HepG2 (cell line): Measurements from ENCODE around the gene TRMU. TPM values are rescaled to one million over a fixed set of nuclear protein-coding genes. Genes with fewer than 3 reads are reported as not detected.

Experiments
- ATAC-seq: fragments of 200-7000 bp; cut with Tn5 transposase; 3 replicates; pipeline ENCODE4 v1.9.1; 2020; ENCODE audit warnings: mild to moderate bottlenecking, moderate library complexity
- BruUV-seq: library from RNA; stranded (reverse); fragments of 400-500 nt; replicated peaks from 2 replicates; lab custom pipeline; 2021; lab: Mats Ljungman, UMichigan
- CTCF ChIA-PET: fragments of 300-600 bp; formaldehyde crosslinking; extraction: SDS; loops from one replicate; lab custom pipeline; 2021; ENCODE audit warnings: low total read pairs, inconsistent platforms, low intra/inter-chr PET ratio; lab: Yijun Ruan, JAX
- POLR2A ChIA-PET: fragments of 350-600 bp; sonication (Branson Sonifier 250); formaldehyde crosslinking; loops from one replicate; lab custom pipeline; 2020; ENCODE audit warnings: antibody characterized with exemption, inconsistent platforms; lab: Yijun Ruan, JAX
- DNase-seq: peaks from one replicate; pipeline ENCODE4 v3.0.0-alpha.2; 2015; ENCODE audit warnings: low spot score
- FAIRE-seq: peaks from 3 replicates; lab custom pipeline; 2011; peaks lifted over from hg19 to GRCh38; lab: Jason Lieb, UNC
- H2AFZ ChIP-seq: one replicate; pipeline ENCODE4 v1.6.1; 2011; ENCODE audit warnings: low read length, inconsistent platforms
- H3K27ac ChIP-seq: fragments of 300-600 bp; 3 replicates; pipeline ENCODE4 v1.8.0; 2011; ENCODE audit warnings: mixed run types, mild to moderate bottlenecking, mixed read lengths, low read length, inconsistent platforms; ENCODE audit not compliant: insufficient read depth; ENCODE audit errors: extremely low read length
- H3K27me3 ChIP-seq, 2 experiments: fragments of 200-600 bp in 1 of 2; 2 replicates in 1 of 2; 3 replicates in 1 of 2; pipeline versions ENCODE4 v1.6.0 to v1.8.0; 2011; ENCODE audit warnings: low read length in 2 of 2, mild to moderate bottlenecking in 2 of 2, moderate library complexity in 2 of 2, inconsistent platforms in 1 of 2; ENCODE audit not compliant: insufficient read depth in 2 of 2, control insufficient read depth in 1 of 2
- H3K36me3 ChIP-seq, 2 experiments: fragments of 200-600 bp in 1 of 2; replicated peaks in 1 of 2; 2 replicates in 1 of 2; 3 replicates in 1 of 2; pipeline versions ENCODE4 v1.5.1 to v1.8.0; 2011; ENCODE audit warnings: low read length in 2 of 2, inconsistent platforms in 1 of 2; ENCODE audit not compliant: insufficient read depth in 2 of 2, control insufficient read depth in 1 of 2
- H3K4me1 ChIP-seq: 2 replicates; pipeline ENCODE4 v1.5.1; 2012; ENCODE audit warnings: low read length, inconsistent platforms; ENCODE audit not compliant: insufficient read depth
- H3K4me2 ChIP-seq: 2 replicates; pipeline ENCODE4 v1.6.0; 2011; ENCODE audit warnings: low read depth, low read length, inconsistent platforms
- H3K4me3 ChIP-seq, 3 experiments: fragments of 200-600 bp in 1 of 3; sonication (generic), shearing (Covaris generic) in 1 of 3; replicated peaks in 1 of 3; 2 replicates each; pipeline ENCODE4 v1.5.1; 2011 to 2016; ENCODE audit warnings: low read length in 3 of 3, inconsistent platforms in 2 of 3, low read depth in 2 of 3, mild to moderate bottlenecking in 2 of 3, control low read depth in 1 of 3, mixed read lengths in 1 of 3; ENCODE audit not compliant: insufficient read depth in 1 of 3
- H3K79me2 ChIP-seq: one replicate; pipeline ENCODE4 v1.6.1; 2011; ENCODE audit warnings: low read length, inconsistent platforms; ENCODE audit not compliant: insufficient read depth
- H3K9ac ChIP-seq: 2 replicates; pipeline ENCODE4 v1.6.0; 2011; ENCODE audit warnings: mild to moderate bottlenecking, low read depth, low read length, inconsistent platforms; ENCODE audit not compliant: insufficient read depth
- H3K9me3 ChIP-seq: 2 replicates; pipeline ENCODE4 v1.5.1; 2012; ENCODE audit warnings: mild to moderate bottlenecking, low read length
- H4K20me1 ChIP-seq: 2 replicates; pipeline ENCODE4 v1.6.0; 2011; ENCODE audit warnings: inconsistent platforms, mild to moderate bottlenecking, low read length, moderate library complexity; ENCODE audit not compliant: insufficient read depth
- CERS6 ChIP-seq: sonication (generic); formaldehyde crosslinking; IDR thresholded peaks from 2 replicates; pipeline ENCODE4 v1.5.0; 2020; ENCODE audit warnings: missing genetic modification reagents
- GATAD2A ChIP-seq: IDR thresholded peaks from 2 replicates; pipeline ENCODE4 v1.6.1; 2016
- GFI1 ChIP-seq: sonication (generic); formaldehyde crosslinking; IDR thresholded peaks from 2 replicates; pipeline ENCODE4 v1.5.0; 2020; ENCODE audit warnings: missing genetic modification reagents, mild to moderate bottlenecking, borderline replicate concordance
- HDAC2 ChIP-seq: sonication (generic); formaldehyde crosslinking; IDR thresholded peaks from 2 replicates; pipeline ENCODE4 v1.4.0; 2020; ENCODE audit warnings: missing genetic modification reagents
- NCOR1 ChIP-seq: fragments of 200-600 bp; sonication (generic); IDR thresholded peaks from 2 replicates; pipeline ENCODE4 v1.7.0; 2017; ENCODE audit warnings: antibody characterized with exemption, low read length, borderline replicate concordance
- PTBP1 ChIP-seq: fragments of 200-400 bp; formaldehyde crosslinking; IDR thresholded peaks from 2 replicates; pipeline ENCODE4 v1.6.1; 2018; ENCODE audit warnings: low read length, low read depth; ENCODE audit not compliant: poor library complexity, severe bottlenecking
- SOX5 ChIP-seq: IDR thresholded peaks from 2 replicates; pipeline ENCODE4 v1.6.1; 2016; ENCODE audit warnings: borderline replicate concordance
- SYNCRIP ChIP-seq: fragments of 200-400 bp; formaldehyde crosslinking; IDR thresholded peaks from 2 replicates; pipeline ENCODE4 v1.6.1; 2018; ENCODE audit warnings: mild to moderate bottlenecking, low read depth, low read length; ENCODE audit not compliant: insufficient read depth
- TOPORS ChIP-seq: sonication (generic); formaldehyde crosslinking; IDR thresholded peaks from 2 replicates; pipeline ENCODE4 v1.8.0; 2023; ENCODE audit warnings: mild to moderate bottlenecking, missing genetic modification reagents
- ZNF136 ChIP-seq: sonication (generic); formaldehyde crosslinking; IDR thresholded peaks from 2 replicates; pipeline ENCODE4 v1.8.1; 2022; ENCODE audit warnings: low read depth, mild to moderate bottlenecking, moderate library complexity, missing genetic modification reagents
- ZNF414 ChIP-seq: sonication (generic); formaldehyde crosslinking; IDR thresholded peaks from 2 replicates; pipeline ENCODE4 v1.5.0; 2020; ENCODE audit warnings: missing genetic modification reagents
- ZNF770 ChIP-seq: sonication (generic); formaldehyde crosslinking; IDR thresholded peaks from 2 replicates; pipeline ENCODE4 v1.5.0; 2020; ENCODE audit warnings: mild to moderate bottlenecking, missing genetic modification reagents
- ZNF792 ChIP-seq: IDR thresholded peaks from 2 replicates; pipeline ENCODE4 v1.6.1; 2016
- ZNF878 ChIP-seq: sonication (generic); formaldehyde crosslinking; IDR thresholded peaks from 2 replicates; pipeline ENCODE4 v1.8.1; 2023; ENCODE audit warnings: mild to moderate bottlenecking, missing genetic modification reagents, moderate library complexity
- WGBS: methylation state at CpG from one replicate; pipeline ENCODE4 v1.1.6; 2017; ENCODE audit warnings: low lambda C conversion rate; 5-methylcytosine and 5-hydroxymethylcytosine counted together
- in situ Hi-C: cut with HindIII; loops from 2 replicates; pipeline ENCODE4 v1.10.0; 2017; ENCODE audit warnings: low pct_unique_long_range_greater_than_20kb; ENCODE audit not compliant: extremely low pct_ligation_motif_present
- intact Hi-C: fragments of 100-400 bp; cut with micrococcal nuclease; formaldehyde crosslinking; loops from one replicate; pipeline ENCODE4 v1.10.0; 2022; ENCODE audit not compliant: unreplicated experiment
- polyA plus RNA-seq, 8 experiments: library from polyadenylated mRNA; depleted of rRNA in 3 of 8; stranded (reverse) in 7 of 8; unstranded in 1 of 8; fragments of >200 nt; fragmentation: Illumina TruSeq in 4 of 8; extraction: Trizol in 4 of 8; gene quantifications; 2 replicates each; pipeline versions ENCODE4 v1.2.1 to v1.2.3, GENCODE V29; 2011 to 2016; ENCODE audit warnings: low read depth in 4 of 8, missing spikeins in 1 of 8, mixed read lengths in 1 of 8; ENCODE audit not compliant: insufficient read depth in 1 of 8
- total RNA-seq, 5 experiments: library from RNA; depleted of rRNA; stranded (reverse); fragments of >200 nt; fragmentation: Illumina TruSeq; extraction: Trizol; gene quantifications; 2 replicates each; pipeline ENCODE4 v1.2.3, GENCODE V29; 2016; ENCODE audit warnings: low read depth in 1 of 5

Gene TRMU
- total and polyA plus RNA-seq, 2 of the 13 experiments (the other 11 are each of a cell fraction or from before 2014, with no cell fraction given), result 31.0 to 50.2 TPM

- DNase-seq, result no peak
- Histone ChIP-seq H3K4me1 (no peaks in the 10 kb centered on the region), H3K9me3 (no peaks in the 10 kb centered on the region), H4K20me1 (no peaks in the 10 kb centered on the region), H3K9ac (no peak overlapping the region), H3K4me3 (no peak overlapping the region), H2AFZ (no peak overlapping the region), H3K27me3 (no peaks in the 10 kb centered on the region), H3K36me3 (peaks cover 55 to 96% of the 10 kb centered on the region in 2 experiments), H3K79me2 (no peaks in the 10 kb centered on the region), H3K27ac (no peak overlapping the region), H3K4me2 (no peak overlapping the region)
- FAIRE-seq, result no peak
- no peak for ATAC-seq
- intact Hi-C loops, result no loop called here
- no TSS peak for BruUV-seq
- in situ Hi-C loops, result no loop called here
- WGBS, result 97% methylated on average over 15 of the region's 15 CpGs
- TF ChIP-seq GATAD2A (CRISPR knock-in tag) (no peak), ZNF792 (no peak), SYNCRIP (no peak)
- TF ChIP-seq, all 625 proteins: peak for 0
- CTCF ChIA-PET, result no interaction called here
- POLR2A ChIA-PET, result no interaction called here
Measured at GRCh38 chr22:46348099-46348695, 12.7 kb downstream of the TRMU start.

GRCh38 chr22:46349238-46349637, 13.7 kb downstream of the TRMU start:
- WGBS, result 98% methylated on average over 18 of the region's 18 CpGs
- in situ Hi-C loops (no loop called here), intact Hi-C loops (no loop called here)
- Histone ChIP-seq H3K4me3 (no peak overlapping the region), H3K27me3 (no peaks in the 10 kb centered on the region), H3K4me1 (no peaks in the 10 kb centered on the region), H4K20me1 (no peaks in the 10 kb centered on the region), H3K27ac (no peak overlapping the region), H3K9ac (no peak overlapping the region), H3K4me2 (no peak overlapping the region), H2AFZ (no peak overlapping the region), H3K9me3 (no peaks in the 10 kb centered on the region), H3K36me3 (peaks cover 59 to 97% of the 10 kb centered on the region in 2 experiments), H3K79me2 (no peaks in the 10 kb centered on the region)
- CTCF ChIA-PET, result no interaction called here
- POLR2A ChIA-PET, result no interaction called here
- no peak for FAIRE-seq
- no peak for ATAC-seq
- DNase-seq, result no peak
- no TSS peak for BruUV-seq
- TF ChIP-seq HDAC2 (CRISPR knock-in tag) (no peak), ZNF770 (no peak), ZNF414 (CRISPR knock-in tag) (no peak), TOPORS (no peak), NCOR1 (no peak), ZNF878 (no peak), SOX5 (no peak), ZNF136 (CRISPR knock-in tag) (no peak), CERS6 (CRISPR knock-in tag) (no peak), GFI1 (CRISPR knock-in tag) (no peak), PTBP1 (no peak)
